ENCODE results near the gene APEX1. TPM values are rescaled to one million over a fixed set of nuclear protein-coding genes. Genes with fewer than 3 reads are reported as not detected.
"Not testable (repeated sequence)": the region's sequence is repeated elsewhere in the genome, so short reads cannot be mapped to it uniquely, and the experiment has no call there.

The APEX1 gene
- total RNA-seq, 1 donor from 2014 or later = 239 TPM

DNA sequence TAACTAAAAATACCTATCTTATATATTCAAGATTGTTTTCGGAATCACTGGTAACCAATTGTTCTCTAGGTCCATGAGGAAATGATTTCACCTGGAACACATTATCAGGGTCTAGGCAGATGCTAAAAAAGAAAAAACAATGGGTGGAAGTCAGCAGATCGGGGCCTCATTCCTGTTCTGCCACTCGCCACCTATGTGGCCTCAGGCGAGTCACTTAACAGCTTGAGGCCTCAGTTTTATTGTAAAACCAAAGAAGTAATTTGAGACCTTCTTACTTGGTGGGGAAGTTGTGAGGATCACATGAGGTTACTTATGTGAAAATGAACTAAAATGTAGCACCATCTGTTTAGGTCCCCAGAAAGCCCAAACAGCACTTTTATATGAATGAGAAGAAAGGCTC, 44.1 kb downstream of the APEX1 start:
- Mint-ChIP-seq H3K27ac (no peak overlapping the region), H3K9me3 (no peaks in the 10 kb centered on the region), H3K27me3 (peaks cover 4% of the 10 kb centered on the region), H3K36me3 (ENCODE audit: low read depth) (no peaks in the 10 kb centered on the region), H3K4me1 (peaks cover 12% of the 10 kb centered on the region), H3K4me3 (no peak overlapping the region)
- DNase-seq = no peak
- intact Hi-C loops (cut with micrococcal nuclease) = no loop called here

DNA sequence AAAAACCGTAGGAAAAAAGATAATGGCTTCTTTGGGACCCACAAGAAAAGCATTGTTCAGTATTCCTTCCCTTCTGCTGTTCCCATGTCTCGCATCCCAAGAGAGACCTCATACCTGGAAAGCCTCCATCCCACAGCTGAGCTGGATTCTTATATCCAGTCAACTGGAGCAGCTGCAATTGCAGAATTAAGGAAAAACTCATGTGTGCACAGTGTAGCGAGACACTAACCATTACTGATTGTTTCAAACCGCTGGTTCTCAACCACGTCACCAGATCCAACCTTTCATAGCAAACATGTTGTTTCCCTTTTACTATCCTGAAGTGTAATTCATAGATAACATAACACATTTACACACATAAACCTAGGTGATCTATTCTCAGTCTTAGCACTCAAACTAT, 44.9 kb downstream of the APEX1 start:
- intact Hi-C loops (cut with micrococcal nuclease) = no loop called here
- no peaks in the 10 kb centered on the region for H3K36me3 Mint-ChIP-seq (ENCODE audit: low read depth)
- no peak for DNase-seq
- no peak overlapping the region for H3K27ac Mint-ChIP-seq
- H3K4me3 Mint-ChIP-seq = no peak overlapping the region
- no peaks in the 10 kb centered on the region for H3K9me3 Mint-ChIP-seq
- peaks cover 11% of the 10 kb centered on the region for H3K4me1 Mint-ChIP-seq
- peaks cover 7% of the 10 kb centered on the region for H3K27me3 Mint-ChIP-seq

- DNase-seq = no peak
- intact Hi-C loops (cut with micrococcal nuclease) = no loop called here
- Mint-ChIP-seq H3K36me3 (ENCODE audit: low read depth) (no peaks in the 10 kb centered on the region), H3K27me3 (peaks cover 7% of the 10 kb centered on the region), H3K4me3 (no peak overlapping the region), H3K4me1 (no peaks in the 10 kb centered on the region), H3K9me3 (no peaks in the 10 kb centered on the region), H3K27ac (no peak overlapping the region)
Measured at GRCh38 chr14:20501346-20501745, 46.3 kb downstream of the APEX1 start.

DNA sequence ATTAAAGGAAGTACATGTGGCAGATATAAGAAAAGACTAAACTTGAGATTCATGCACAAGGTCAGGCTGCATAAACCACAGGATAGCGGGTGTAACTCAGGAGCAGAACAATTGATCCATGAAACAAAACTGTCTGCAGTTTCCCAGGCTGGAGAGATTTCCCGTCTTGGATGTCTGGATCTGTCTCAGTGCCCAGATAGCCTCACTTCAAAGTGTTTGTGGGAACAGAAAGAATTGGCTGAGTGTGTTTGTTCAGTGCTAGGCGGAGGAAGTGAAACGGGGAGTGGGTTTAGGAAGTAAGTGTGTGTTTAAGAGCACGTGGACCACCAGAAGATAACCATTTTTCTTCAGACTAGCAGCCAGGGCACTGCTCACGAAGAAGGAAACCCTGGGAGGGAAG, 48.9 kb downstream of the APEX1 start:
- DNase-seq = no peak
- Mint-ChIP-seq H3K27me3 (peaks cover 7% of the 10 kb centered on the region), H3K27ac (no peak overlapping the region), H3K4me1 (no peaks in the 10 kb centered on the region), H3K4me3 (no peak overlapping the region), H3K9me3 (no peaks in the 10 kb centered on the region), H3K36me3 (ENCODE audit: low read depth) (no peaks in the 10 kb centered on the region)
- intact Hi-C loops (cut with micrococcal nuclease) = no loop called here

DNA sequence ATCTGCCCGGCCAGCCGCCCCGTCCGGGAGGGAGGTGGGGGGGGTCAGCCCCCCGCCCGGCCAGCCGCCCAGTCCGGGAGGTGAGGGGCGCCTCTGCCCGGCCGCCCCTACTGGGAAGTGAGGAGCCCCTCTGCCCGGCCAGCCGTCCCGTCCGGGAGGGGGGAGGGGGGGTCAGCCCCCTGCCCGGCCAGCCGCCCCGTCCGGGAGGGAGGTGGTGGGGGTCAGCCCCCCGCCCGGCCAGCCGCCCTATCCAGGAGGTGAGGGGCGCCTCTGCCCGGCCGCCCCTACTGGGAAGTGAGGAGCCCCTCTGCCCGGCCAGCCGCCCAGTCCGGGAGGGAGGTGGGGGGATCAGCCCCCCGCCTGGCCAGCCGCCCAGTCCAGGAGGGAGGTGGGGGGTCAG, 51.2 kb downstream of the APEX1 start:
- intact Hi-C loops (cut with micrococcal nuclease); H3K4me3 Mint-ChIP-seq; DNase-seq; H3K9me3 Mint-ChIP-seq; H3K36me3 Mint-ChIP-seq (ENCODE audit: low read depth); H3K4me1 Mint-ChIP-seq; H3K27ac Mint-ChIP-seq: not testable (repeated sequence)
- peaks cover 12% of the 10 kb centered on the region for H3K27me3 Mint-ChIP-seq

GRCh38 chr14:20506752-20507151, 51.7 kb downstream of the APEX1 start:
- H3K9me3 Mint-ChIP-seq; H3K4me3 Mint-ChIP-seq; H3K4me1 Mint-ChIP-seq; DNase-seq; intact Hi-C loops (cut with micrococcal nuclease); H3K27ac Mint-ChIP-seq; H3K36me3 Mint-ChIP-seq (ENCODE audit: low read depth): not testable (repeated sequence)
- peaks cover 15% of the 10 kb centered on the region for H3K27me3 Mint-ChIP-seq

Other genes with a start within 250 kb of the APEX1 start
- gene OR11H6, start 231.5 kb upstream of the APEX1 start, total RNA-seq = not detected in 2 replicates
- not detected in 2 replicates for gene OR11H7, start 226.2 kb upstream of the APEX1 start, total RNA-seq
- not detected in 2 replicates for gene OR11H4, start 215.9 kb upstream of the APEX1 start, total RNA-seq
- 36.2 and 39.7 TPM in 2 replicates for gene TTC5, start 149.3 kb upstream of the APEX1 start, total RNA-seq
- 60.5 and 61.8 TPM in 2 replicates for gene CCNB1IP1, start 121.9 kb upstream of the APEX1 start, total RNA-seq
- gene PARP2, start 111.6 kb upstream of the APEX1 start, total RNA-seq = 32.0 and 33.1 TPM in 2 replicates
- gene TEP1, start 41.7 kb upstream of the APEX1 start, total RNA-seq = 34.6 and 35.8 TPM in 2 replicates
- 0.09 TPM in 1 of 2 replicates, not detected in the other for gene KLHL33, start 19.1 kb upstream of the APEX1 start, total RNA-seq
- 69.8 and 76.9 TPM in 2 replicates for gene OSGEP, start 414 bp upstream of the APEX1 start, total RNA-seq
- gene PIP4P1, start 6.2 kb downstream of the APEX1 start, total RNA-seq = 29.5 and 30.7 TPM in 2 replicates
- 155 and 158 TPM in 2 replicates for gene PNP, start 14.2 kb downstream of the APEX1 start, total RNA-seq
- gene RNASE10, start 50.3 kb downstream of the APEX1 start, total RNA-seq = 0.47 and 0.50 TPM in 2 replicates
- not detected in 2 replicates for gene RNASE9, start 105.8 kb downstream of the APEX1 start, total RNA-seq
- not detected in 2 replicates for gene RNASE11, start 132.8 kb downstream of the APEX1 start, total RNA-seq
- gene RNASE12, start 136.2 kb downstream of the APEX1 start, total RNA-seq = not detected in 2 replicates
- gene OR6S1, start 186.5 kb downstream of the APEX1 start, total RNA-seq = not detected in 2 replicates
- 0.24 and 0.26 TPM in 2 replicates for gene RNASE4, start 229.3 kb downstream of the APEX1 start, total RNA-seq
- not detected in 2 replicates for gene ANG, start 233.5 kb downstream of the APEX1 start, total RNA-seq

Data from activated CD4-positive, alpha-beta T cell treated with anti-CD3 and anti-CD28 coated beads, Interleukin-2, amount 10 ng/mL, durations not matched to agents 24 days and 14 days (primary cell).